HG03066 (cell line): Measurements from ENCODE around the gene KTN1.

Source experiments
- ATAC-seq: cut with Tn5 transposase; IDR thresholded peaks from one replicate; pipeline ENCODE4 v1.9.1; 2021; ENCODE audit warnings: low read depth; ENCODE audit not compliant: unreplicated experiment

The KTN1 gene

DNA sequence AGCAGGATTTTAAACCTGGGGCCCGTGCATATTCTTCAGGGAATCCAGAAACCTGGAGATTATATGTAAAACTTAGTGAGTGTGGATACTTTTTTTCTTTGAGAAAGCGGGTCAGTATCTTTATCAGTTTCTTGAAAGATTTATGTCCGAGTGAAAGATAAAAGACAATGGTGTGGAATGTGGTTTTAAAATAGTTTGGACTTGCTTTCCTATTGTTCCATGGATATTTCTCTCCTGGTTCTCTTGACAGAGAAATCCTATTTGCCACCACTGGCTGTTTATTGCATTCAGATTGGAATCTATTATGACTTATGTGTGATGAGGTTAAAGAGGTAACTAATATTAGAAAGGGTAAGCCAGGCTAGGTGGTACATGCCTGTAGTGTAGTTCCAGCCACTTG lies 27.4 kb downstream of the KTN1 start:
- no peak for ATAC-seq

DNA sequence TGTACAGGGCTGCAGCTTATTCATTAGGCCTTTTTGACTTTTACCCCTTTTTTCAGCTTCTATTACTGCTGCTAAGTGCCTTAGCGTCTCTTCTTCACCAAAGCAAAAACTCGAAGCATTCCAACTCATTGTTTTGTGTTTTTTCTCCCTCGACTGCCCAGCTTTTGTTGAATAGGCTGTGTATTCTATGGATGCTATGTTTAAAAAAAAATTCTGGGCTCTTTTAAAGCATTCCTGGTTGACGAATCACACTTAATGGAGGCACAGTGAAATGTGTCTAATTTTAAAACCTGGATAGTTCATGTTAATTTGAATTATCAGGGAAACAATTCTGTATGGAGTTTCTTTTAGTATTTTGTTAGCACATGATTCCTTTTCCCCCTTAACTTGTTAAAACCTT lies 29.7 kb downstream of the KTN1 start:
- ATAC-seq, result no peak

DNA sequence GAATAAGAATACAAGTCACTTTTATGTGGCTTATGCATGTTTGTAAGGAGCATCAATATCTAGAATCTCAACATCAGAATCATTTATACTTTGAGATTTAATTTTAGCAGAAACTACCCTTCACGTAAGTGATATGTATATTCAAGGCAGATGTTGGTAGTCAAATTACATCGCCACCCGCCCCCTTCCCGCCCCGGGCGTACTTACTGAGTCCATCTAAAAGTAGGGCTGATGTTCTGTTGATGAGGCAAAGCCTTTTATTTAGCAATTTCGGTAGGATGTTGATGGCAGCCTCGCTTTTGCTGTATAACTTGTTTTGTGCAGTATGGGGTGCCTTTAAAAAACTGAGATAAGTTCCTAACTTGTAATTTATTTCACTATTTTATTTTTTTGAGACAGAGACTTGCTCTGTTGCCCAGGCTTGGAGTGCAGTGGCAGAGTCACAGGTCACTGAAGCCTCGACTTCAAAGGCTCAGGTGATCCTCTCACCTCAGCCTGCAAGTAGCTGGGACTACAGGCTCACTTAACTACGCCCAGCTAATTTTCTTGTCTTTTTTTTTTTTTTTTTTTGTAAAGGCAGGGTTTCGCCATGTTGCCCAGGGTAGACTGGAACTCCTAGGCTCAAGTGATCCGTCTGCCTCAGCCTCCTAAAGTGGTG lies 30.8 kb downstream of the KTN1 start:
- no peak for ATAC-seq

- no peak for ATAC-seq
These were observed 31.9 kb downstream of the KTN1 start for GRCh38 chr14:55611859-55612258.

DNA sequence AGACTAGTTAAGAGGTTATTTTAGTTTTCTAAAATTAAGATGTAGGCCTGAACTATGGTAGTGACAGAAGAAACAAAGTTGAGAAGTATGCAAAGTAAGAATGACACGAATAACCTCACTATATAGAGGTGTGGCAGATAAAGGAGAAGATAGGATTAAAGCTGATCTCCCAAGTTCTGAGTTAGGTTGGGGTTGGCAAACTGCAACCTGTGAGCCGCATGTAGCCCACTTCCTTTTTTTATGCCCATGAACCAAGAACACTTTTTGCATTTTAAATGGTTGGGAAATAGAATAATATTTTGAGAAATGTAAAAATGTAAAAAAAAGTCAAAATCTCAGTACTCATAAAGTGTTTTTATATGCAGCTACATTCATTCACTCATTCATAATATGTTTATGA lies 34.3 kb downstream of the KTN1 start:
- no peak for ATAC-seq

- no peak for ATAC-seq
These were observed 40.3 kb downstream of the KTN1 start for GRCh38 chr14:55620277-55620676.

DNA sequence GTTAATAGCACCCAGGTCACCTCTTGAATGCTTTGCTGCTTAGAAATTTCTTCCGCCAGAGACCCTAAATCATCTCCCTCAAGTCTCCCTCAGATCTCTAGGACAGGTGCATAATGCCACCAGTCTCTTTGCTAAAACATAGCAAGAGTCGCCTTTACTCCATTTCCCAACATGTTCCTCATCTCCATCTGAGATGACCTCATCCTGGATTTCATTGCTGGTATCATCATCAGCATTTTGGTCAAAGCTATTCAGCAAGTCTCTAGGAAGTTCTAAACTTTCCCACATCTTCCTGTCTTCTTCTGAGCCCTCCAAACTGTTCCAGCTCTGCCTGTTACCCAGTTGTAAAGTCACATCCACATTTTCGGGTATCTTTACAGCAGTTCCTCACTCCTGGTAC lies 41.0 kb downstream of the KTN1 start:
- no peak for ATAC-seq

GRCh38 chr14:55621391-55621790 lies 41.4 kb downstream of the KTN1 start:
- ATAC-seq, result no peak

- ATAC-seq, result no peak
These were observed 44.9 kb downstream of the KTN1 start for GRCh38 chr14:55624913-55625312.

GRCh38 chr14:55625481-55625880 lies 45.5 kb downstream of the KTN1 start:
- ATAC-seq, result no peak

GRCh38 chr14:55626131-55626530 lies 46.1 kb downstream of the KTN1 start:
- no peak for ATAC-seq

- ATAC-seq, result no peak
These were observed 48.4 kb downstream of the KTN1 start for GRCh38 chr14:55628426-55628825.

DNA sequence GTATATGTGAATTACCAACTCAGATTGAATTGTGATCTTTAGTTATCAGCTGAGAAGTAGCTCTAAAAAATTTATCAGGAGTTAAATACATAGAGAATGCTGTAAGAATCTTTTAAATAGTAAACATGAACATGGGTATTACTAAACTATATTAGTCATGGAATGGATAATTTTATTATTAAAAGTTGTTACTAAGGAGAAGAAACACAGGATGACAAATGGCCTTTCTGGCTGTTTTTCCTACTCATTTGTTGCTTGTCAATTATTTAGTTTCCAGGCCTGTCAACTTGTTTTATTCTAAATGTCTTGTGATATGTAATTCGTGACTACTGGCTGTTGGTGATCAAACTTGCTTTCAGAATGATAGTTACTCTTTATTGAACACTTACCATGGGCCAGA lies 58.7 kb downstream of the KTN1 start:
- ATAC-seq, result no peak

GRCh38 chr14:55641290-55641689 lies 61.3 kb downstream of the KTN1 start:
- no peak for ATAC-seq

DNA sequence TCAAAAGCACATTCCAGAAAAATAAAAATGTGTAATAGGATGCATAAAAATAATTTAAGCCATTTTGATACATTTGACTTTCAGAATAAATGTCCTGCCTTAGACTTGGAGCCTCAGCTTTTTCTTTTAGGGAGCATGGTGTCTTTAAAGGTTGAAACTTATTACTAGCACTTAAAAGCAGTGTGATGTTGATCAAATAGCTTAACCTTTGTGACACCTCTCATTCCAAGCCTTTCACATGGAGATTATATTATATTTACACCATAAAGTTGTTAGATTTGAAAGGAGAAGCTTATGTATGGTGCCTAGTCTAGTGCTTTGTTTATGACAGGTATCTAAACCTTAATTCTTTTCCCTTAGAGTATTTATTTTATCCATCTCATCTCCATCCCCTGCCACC lies 61.9 kb downstream of the KTN1 start:
- ATAC-seq, result no peak

- no peak for ATAC-seq
These were observed 65.1 kb downstream of the KTN1 start for GRCh38 chr14:55645145-55645544.

GRCh38 chr14:55645845-55646832 lies 66.1 kb downstream of the KTN1 start:
- no peak for ATAC-seq

GRCh38 chr14:55650992-55651391 lies 71.0 kb downstream of the KTN1 start:
- ATAC-seq, result no peak

- ATAC-seq, result no peak
These were observed 74.2 kb downstream of the KTN1 start for GRCh38 chr14:55654243-55654642.

DNA sequence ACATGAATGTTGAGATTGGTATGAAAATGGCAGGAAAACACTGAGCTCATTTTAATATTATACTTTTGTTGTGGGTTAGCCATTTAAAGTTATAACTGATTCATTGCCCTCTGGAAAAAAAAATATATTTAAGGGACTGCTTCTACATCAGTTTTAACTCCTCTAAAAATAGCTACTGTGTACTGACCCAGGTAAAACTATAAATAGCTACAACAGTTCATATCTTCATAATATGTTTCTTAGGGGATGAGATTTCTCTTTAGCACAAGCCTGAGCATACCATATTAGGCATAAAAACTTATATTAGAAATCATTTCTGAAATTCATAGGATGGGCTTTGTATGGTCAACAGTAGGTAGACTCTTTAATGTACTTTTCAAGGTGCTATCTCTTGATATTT lies 81.0 kb downstream of the KTN1 start:
- ATAC-seq, result no peak

DNA sequence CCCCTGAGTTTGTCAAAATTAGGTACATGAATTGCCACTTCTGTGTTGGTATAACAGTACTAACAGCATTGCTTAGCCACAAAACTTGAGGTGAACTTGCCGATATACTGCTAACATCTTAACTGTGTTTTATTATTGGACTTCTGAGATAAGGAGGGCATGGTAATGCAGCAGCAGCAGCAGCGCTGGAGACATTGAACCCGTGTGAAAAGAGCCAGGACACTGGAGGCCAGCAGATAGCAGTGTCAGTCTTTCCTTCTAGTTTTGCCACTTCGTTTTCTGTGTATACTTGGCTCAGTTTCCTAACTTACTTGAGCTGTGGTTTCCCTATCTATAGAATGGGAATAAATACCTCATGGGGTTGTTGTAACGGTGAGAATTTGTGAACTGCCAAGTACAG lies 82.7 kb downstream of the KTN1 start:
- ATAC-seq, result no peak
